ENCODE data around the gene NR4A1. TPM values are rescaled to one million over a fixed set of nuclear protein-coding genes. Genes with fewer than 3 reads are reported as not detected.

Gene NR4A1
- polyA plus RNA-seq, 1 experiment, result 4.4 TPM

- CTCF ChIA-PET, result interaction anchor here (0.7 to 3.2 kb wide), 5 partner anchors 9 to 37 kb away, joined by 3 to 17 read pairs (median 4); no protein-coding TSS in a partner anchor
- POLR2A ChIA-PET, result interaction anchor here (1.6 to 3.8 kb wide), 2 partner anchors 9 to 10 kb away, joined by 3 to 24 read pairs; partner anchors contain the start of genes ATG101 and NR4A1
- DNase-seq (ENCODE audit: low read depth, low spot score), result no peak
- no peak for TF ChIP-seq CTCF (IDR thresholded peaks at IDR 0.05; ENCODE audit: low read depth, low read length)
- Histone ChIP-seq H3K9me3 (ENCODE audit: control insufficient read depth, insufficient read depth, low read length) (no peaks in the 10 kb centered on the region), H3K27me3 (ENCODE audit: control insufficient read depth, insufficient read depth, low read length) (no peaks in the 10 kb centered on the region), H3K4me3 (ENCODE audit: low read depth, low read length) (no peak overlapping the region), H3K27ac (ENCODE audit: low read depth, low read length) (no peak overlapping the region)
These were observed 8.6 kb downstream of the NR4A1 start for GRCh38 chr12:52059582-52060497.

DNA sequence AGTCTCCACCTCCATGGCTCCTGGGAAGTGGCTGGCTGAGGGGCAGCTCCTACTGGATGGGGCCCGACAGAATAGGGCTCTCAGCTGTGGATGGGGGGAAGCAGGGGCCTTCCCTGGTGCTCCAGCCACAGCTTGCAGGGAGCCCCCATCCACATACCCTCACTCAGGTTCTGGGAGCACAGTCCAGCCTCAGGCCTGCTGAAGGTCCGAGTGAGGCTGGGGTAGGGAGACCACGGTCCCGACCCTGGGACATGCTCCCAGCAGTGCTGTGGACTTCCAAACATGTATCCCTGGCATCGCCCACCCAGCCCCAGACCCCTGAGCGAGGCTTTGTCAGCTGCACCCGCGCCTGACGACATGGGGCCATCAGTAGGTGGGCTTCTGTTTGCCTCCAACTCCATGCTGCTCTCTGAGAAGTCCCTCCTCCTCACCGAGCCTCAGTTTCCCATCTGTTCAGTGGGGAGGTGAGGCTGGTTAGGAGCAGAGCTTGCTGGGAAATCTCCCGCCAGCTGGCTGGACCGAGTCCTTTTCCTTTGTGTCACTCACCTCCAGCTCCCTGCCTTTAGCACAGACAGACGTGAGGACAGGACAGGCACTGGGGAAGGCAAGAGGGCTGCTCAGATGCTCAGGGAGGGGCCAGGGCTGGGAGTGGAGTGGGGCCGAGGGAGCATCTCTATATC is 9.4 kb downstream of the NR4A1 start:
- Histone ChIP-seq H3K27me3 (ENCODE audit: control insufficient read depth, insufficient read depth, low read length) (no peaks in the 10 kb centered on the region), H3K9me3 (ENCODE audit: control insufficient read depth, insufficient read depth, low read length) (no peaks in the 10 kb centered on the region), H3K27ac (ENCODE audit: low read depth, low read length) (no peak overlapping the region), H3K4me3 (ENCODE audit: low read depth, low read length) (no peak overlapping the region)
- DNase-seq (ENCODE audit: low read depth, low spot score), result no peak
- no peak for TF ChIP-seq CTCF (IDR thresholded peaks at IDR 0.05; ENCODE audit: low read depth, low read length)
- CTCF ChIA-PET, result interaction anchor here (1.5 to 31.7 kb wide), 4 partner anchors 8 to 37 kb away, joined by 4 to 624 read pairs (median 16); no protein-coding TSS in a partner anchor
- POLR2A ChIA-PET, result interaction anchor here (1.6 to 3.8 kb wide), 2 partner anchors 9 to 10 kb away, joined by 3 to 24 read pairs; partner anchors contain the start of genes ATG101 and NR4A1

DNA sequence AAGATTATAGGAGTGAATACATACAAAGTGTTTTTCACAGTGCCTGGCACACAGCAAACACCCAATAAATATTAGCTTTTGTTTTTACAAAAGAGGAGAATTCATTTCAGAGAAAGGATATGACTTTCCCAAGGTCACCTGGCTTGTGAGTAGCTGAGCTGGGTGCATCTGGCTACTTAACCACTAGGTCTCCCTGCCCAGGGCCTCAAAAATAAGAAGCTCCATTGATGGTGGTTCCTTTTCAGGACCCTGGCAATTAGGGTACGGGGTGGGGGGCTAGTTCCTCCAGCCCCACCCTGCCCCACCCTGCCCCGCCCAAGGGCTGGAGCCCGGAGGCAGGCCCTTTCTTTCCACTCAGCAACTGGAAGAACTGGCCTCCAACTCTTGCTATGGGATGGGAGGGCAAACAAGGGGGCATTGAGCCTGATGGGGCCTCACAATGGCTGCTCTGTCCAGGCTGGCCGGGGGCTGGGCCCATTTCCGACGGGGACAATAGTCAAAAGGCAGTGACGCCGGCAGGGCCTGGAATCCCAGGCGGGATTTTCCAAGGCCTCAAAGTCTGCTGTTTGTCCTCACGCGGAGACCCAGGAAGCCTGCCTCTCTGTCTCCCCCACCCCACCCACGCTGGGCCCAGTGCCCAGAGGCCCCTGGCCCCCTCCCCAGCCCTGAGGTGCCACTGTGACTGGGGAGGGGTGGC is 10.4 kb downstream of the NR4A1 start:
- Histone ChIP-seq H3K27ac (ENCODE audit: low read depth, low read length) (no peak overlapping the region), H3K9me3 (ENCODE audit: control insufficient read depth, insufficient read depth, low read length) (no peaks in the 10 kb centered on the region), H3K27me3 (ENCODE audit: control insufficient read depth, insufficient read depth, low read length) (no peaks in the 10 kb centered on the region), H3K4me3 (ENCODE audit: low read depth, low read length) (no peak overlapping the region)
- no peak for DNase-seq (ENCODE audit: low read depth, low spot score)
- ChIA-PET POLR2A (interaction anchor here (3.8 kb wide), 1 partner anchor 11 kb away, joined by 24 read pairs; the partner anchor contains the start of gene NR4A1), CTCF (interaction anchor here (2.0 to 31.7 kb wide), 2 partner anchors 35 to 58 kb away, joined by 5 to 624 read pairs; no protein-coding TSS in a partner anchor)
- no peak for TF ChIP-seq CTCF (IDR thresholded peaks at IDR 0.05; ENCODE audit: low read depth, low read length)

GRCh38 chr12:52062167-52063081 is 11.2 kb downstream of the NR4A1 start:
- TF ChIP-seq CTCF (IDR thresholded peaks at IDR 0.05; ENCODE audit: low read depth, low read length), result no peak
- peak overlapping the region; percentile 21 for H3K27ac ChIP-seq (ENCODE audit: low read depth, low read length)
- H3K27me3 ChIP-seq (ENCODE audit: control insufficient read depth, insufficient read depth, low read length), result no peaks in the 10 kb centered on the region
- no peak for DNase-seq (ENCODE audit: low read depth, low spot score)
- no peaks in the 10 kb centered on the region for H3K9me3 ChIP-seq (ENCODE audit: control insufficient read depth, insufficient read depth, low read length)
- no peak overlapping the region for H3K4me3 ChIP-seq (ENCODE audit: low read depth, low read length)
- ChIA-PET CTCF (interaction anchor here (0.5 to 31.7 kb wide), 4 partner anchors 24 to 93 kb away, joined by 3 to 624 read pairs (median 4); no protein-coding TSS in a partner anchor), POLR2A (interaction anchor here (0.8 to 3.8 kb wide), 2 partner anchors 11 to 17 kb away, joined by 3 to 24 read pairs; partner anchors contain the start of genes NR4A1 and SMIM41)

Measured in AG04450 (cell line).